GM18519 (cell line): ENCODE results near the gene MPDU1.
"Not testable (repeated sequence)": the region's sequence is repeated elsewhere in the genome, so short reads cannot be mapped to it uniquely, and the experiment has no call there.

Experiments
- ATAC-seq: cut with Tn5 transposase; IDR thresholded peaks from one replicate; pipeline ENCODE4 v1.9.1; 2021; ENCODE audit warnings: mild to moderate bottlenecking, moderate library complexity; ENCODE audit not compliant: unreplicated experiment, low FRiP score

The MPDU1 gene

GRCh38 chr17:7612294-7612640 lies 28.6 kb downstream of the MPDU1 start:
- no peak for ATAC-seq

GRCh38 chr17:7613769-7614424 lies 30.2 kb downstream of the MPDU1 start:
- ATAC-seq = no peak

GRCh38 chr17:7614425-7615264 lies 31.0 kb downstream of the MPDU1 start, which contains the start of gene FXR2:
FXR2 (minus strand) TSS chr17:7614897; CDS start chr17:7614532, 365 bp downstream.
- peak; percentile 78 for ATAC-seq

GRCh38 chr17:7615265-7615747 lies 31.7 kb downstream of the MPDU1 start:
- ATAC-seq = no peak

GRCh38 chr17:7618608-7619007 lies 35.0 kb downstream of the MPDU1 start:
- ATAC-seq = no peak

- ATAC-seq = no peak
Observed at GRCh38 chr17:7620835-7621234, 37.2 kb downstream of the MPDU1 start.

- ATAC-seq = no peak
Observed at GRCh38 chr17:7623661-7624060, 40.0 kb downstream of the MPDU1 start.

GRCh38 chr17:7625749-7626148 lies 42.1 kb downstream of the MPDU1 start:
- ATAC-seq = not testable (repeated sequence)

GRCh38 chr17:7626307-7626706 lies 42.7 kb downstream of the MPDU1 start:
- no peak for ATAC-seq

GRCh38 chr17:7626956-7627249 lies 43.3 kb downstream of the MPDU1 start:
- no peak for ATAC-seq

- ATAC-seq = no peak
Observed at GRCh38 chr17:7627250-7628121, 43.8 kb downstream of the MPDU1 start, which contains the start of gene SAT2. SAT2 (minus strand) TSS chr17:7627821; CDS start chr17:7627635, 186 bp downstream.

GRCh38 chr17:7629939-7630571 lies 46.4 kb downstream of the MPDU1 start, which contains the start of gene SHBG:
SHBG (plus strand) TSS chr17:7630135; CDS start chr17:7630173, 38 bp downstream.
- ATAC-seq = no peak

GRCh38 chr17:7631398-7632380 lies 48.0 kb downstream of the MPDU1 start:
- ATAC-seq = no peak

GRCh38 chr17:7632492-7632894 lies 48.8 kb downstream of the MPDU1 start:
- no peak for ATAC-seq

GRCh38 chr17:7633093-7633492 lies 49.4 kb downstream of the MPDU1 start:
- no peak for ATAC-seq

GRCh38 chr17:7634384-7634783 lies 50.7 kb downstream of the MPDU1 start:
- ATAC-seq = no peak

GRCh38 chr17:7636163-7636562 lies 52.5 kb downstream of the MPDU1 start:
- no peak for ATAC-seq
